AG04450 (cell line): ENCODE data around the gene SLC22A23. TPM values are rescaled to one million over a fixed set of nuclear protein-coding genes. Genes with fewer than 3 reads are reported as not detected.

Source experiments
- CTCF ChIA-PET: fragments of 300-600, 350-600 bp; formaldehyde crosslinking; extraction: SDS; loops from one replicate; lab custom pipeline; 2022; ENCODE audit warnings: antibody characterized with exemption, inconsistent platforms; lab: Charles Lee
- POLR2A ChIA-PET: fragments of 350-600 bp; formaldehyde crosslinking; extraction: SDS; loops from one replicate; lab custom pipeline; 2021; ENCODE audit warnings: antibody characterized with exemption, inconsistent platforms; lab: Yijun Ruan, JAX
- DNase-seq: peaks from one replicate; pipeline ENCODE4 v3.0.0-alpha.2; 2011; ENCODE audit warnings: low read depth, low spot score
- H3K27ac ChIP-seq: one replicate; pipeline ENCODE4 v1.5.1; 2012; ENCODE audit warnings: low read depth, low read length, control low read depth
- H3K27me3 ChIP-seq: one replicate; pipeline ENCODE4 v1.6.0; 2012; ENCODE audit warnings: low read length; ENCODE audit not compliant: control insufficient read depth, insufficient read depth
- H3K4me3 ChIP-seq: 2 replicates; pipeline ENCODE4 v1.5.1; 2011; ENCODE audit warnings: mild to moderate bottlenecking, low read depth, low read length, control low read depth
- H3K9me3 ChIP-seq: 2 replicates; pipeline ENCODE4 v1.5.1; 2012; ENCODE audit warnings: low read length; ENCODE audit not compliant: control insufficient read depth, insufficient read depth
- CTCF ChIP-seq: IDR thresholded peaks from 2 replicates; pipeline ENCODE4 v1.5.1; 2011; ENCODE audit warnings: low read depth, low read length, control low read depth, inconsistent platforms
- polyA plus RNA-seq: library from polyadenylated mRNA; depleted of rRNA; stranded (reverse); fragments of >200 nt; gene quantifications from 2 replicates; pipeline ENCODE4 v1.2.3, GENCODE V29; 2011

The SLC22A23 gene
- polyA plus RNA-seq, 1 experiment: not detected

GRCh38 chr6:3343089-3343883 is 113.6 kb downstream of the SLC22A23 start:
- no peak overlapping the region for H3K27ac ChIP-seq
- POLR2A ChIA-PET: no interaction called here
- no peak overlapping the region for H3K4me3 ChIP-seq
- no peaks in the 10 kb centered on the region for H3K9me3 ChIP-seq
- H3K27me3 ChIP-seq: peaks cover 22% of the 10 kb centered on the region
- CTCF ChIA-PET: no interaction called here
- no peak for TF ChIP-seq CTCF
- no peak for DNase-seq

- H3K9me3 ChIP-seq: no peaks in the 10 kb centered on the region
- POLR2A ChIA-PET: no interaction called here
- no peak overlapping the region for H3K27ac ChIP-seq
- CTCF ChIA-PET: no interaction called here
- H3K27me3 ChIP-seq: peaks cover 23% of the 10 kb centered on the region
- TF ChIP-seq CTCF: no peak
- H3K4me3 ChIP-seq: no peak overlapping the region
- DNase-seq: no peak
These were observed 115.4 kb downstream of the SLC22A23 start for GRCh38 chr6:3341467-3341866.

- Histone ChIP-seq H3K9me3 (no peaks in the 10 kb centered on the region), H3K27me3 (peaks cover 20% of the 10 kb centered on the region), H3K27ac (no peak overlapping the region), H3K4me3 (no peak overlapping the region)
- no peak for TF ChIP-seq CTCF
- POLR2A ChIA-PET: no interaction called here
- CTCF ChIA-PET: no interaction called here
- DNase-seq: no peak
These were observed 116.0 kb downstream of the SLC22A23 start for GRCh38 chr6:3340894-3341293.

- no peak for TF ChIP-seq CTCF
- Histone ChIP-seq H3K4me3 (no peak overlapping the region), H3K27me3 (peaks cover 20% of the 10 kb centered on the region), H3K27ac (no peak overlapping the region), H3K9me3 (no peaks in the 10 kb centered on the region)
- ChIA-PET CTCF (interaction anchor here (0.8 kb wide), 1 partner anchor 391 kb away, joined by 3 read pairs; no protein-coding TSS in a partner anchor), POLR2A (no interaction called here)
- DNase-seq: no peak
These were observed 116.5 kb downstream of the SLC22A23 start for GRCh38 chr6:3340358-3340802.

GRCh38 chr6:3339811-3340210 is 117.0 kb downstream of the SLC22A23 start:
- CTCF ChIA-PET: interaction anchor here (0.8 kb wide), 1 partner anchor 391 kb away, joined by 3 read pairs; no protein-coding TSS in a partner anchor
- POLR2A ChIA-PET: no interaction called here
- Histone ChIP-seq H3K27ac (no peak overlapping the region), H3K27me3 (peaks cover 20% of the 10 kb centered on the region), H3K4me3 (no peak overlapping the region), H3K9me3 (no peaks in the 10 kb centered on the region)
- TF ChIP-seq CTCF: no peak
- no peak for DNase-seq
